Right kidney (tissue), 1 donor: ENCODE data around the gene CPT1A.
A peak's percentile ranks its signal among the peaks of the same experiment; 100 is the strongest.

Source experiments
- DNase-seq: peaks from one replicate; pipeline ENCODE4 v3.0.0-alpha.2; 2016

CPT1A gene

DNA sequence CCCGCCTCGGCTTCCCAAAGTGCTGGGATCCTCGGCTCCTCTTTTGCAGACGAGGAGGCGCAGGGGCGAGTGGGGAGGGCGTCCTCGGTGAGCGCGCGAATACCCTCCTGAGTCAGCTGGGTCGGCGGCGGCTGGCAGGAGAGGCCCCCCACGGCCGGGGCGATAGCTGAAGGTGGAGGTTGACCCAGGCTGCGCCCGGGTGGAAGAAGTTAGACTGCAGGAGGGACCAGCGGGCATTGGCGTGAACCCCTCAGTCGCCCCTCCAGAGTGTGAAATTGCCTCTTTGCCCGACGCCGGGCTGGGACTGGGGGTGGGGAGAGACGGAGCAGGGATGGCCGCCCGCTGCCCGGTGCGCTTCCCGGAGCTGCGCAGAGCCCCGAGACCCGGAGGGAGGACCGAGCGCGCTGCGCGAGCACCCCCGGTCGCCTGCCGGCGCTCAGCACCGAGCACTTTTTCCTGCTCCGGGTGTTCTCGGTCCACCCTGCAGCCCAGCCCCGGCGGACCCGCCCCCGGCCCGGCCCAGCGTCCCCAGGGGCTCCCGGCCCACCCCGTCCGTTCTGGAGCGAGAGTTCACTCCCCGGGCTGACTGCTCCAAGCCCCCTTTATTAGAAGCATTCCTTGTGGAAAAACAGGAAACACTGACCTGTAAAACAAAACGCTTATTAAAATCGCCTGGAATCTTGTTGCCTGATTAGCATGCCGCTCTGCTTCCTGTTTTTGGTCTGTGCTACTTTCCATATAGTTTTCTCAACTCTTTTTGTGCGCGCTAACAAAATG lies 13.7 kb upstream of the CPT1A start:
- DNase-seq: peak; percentile 77

DNA sequence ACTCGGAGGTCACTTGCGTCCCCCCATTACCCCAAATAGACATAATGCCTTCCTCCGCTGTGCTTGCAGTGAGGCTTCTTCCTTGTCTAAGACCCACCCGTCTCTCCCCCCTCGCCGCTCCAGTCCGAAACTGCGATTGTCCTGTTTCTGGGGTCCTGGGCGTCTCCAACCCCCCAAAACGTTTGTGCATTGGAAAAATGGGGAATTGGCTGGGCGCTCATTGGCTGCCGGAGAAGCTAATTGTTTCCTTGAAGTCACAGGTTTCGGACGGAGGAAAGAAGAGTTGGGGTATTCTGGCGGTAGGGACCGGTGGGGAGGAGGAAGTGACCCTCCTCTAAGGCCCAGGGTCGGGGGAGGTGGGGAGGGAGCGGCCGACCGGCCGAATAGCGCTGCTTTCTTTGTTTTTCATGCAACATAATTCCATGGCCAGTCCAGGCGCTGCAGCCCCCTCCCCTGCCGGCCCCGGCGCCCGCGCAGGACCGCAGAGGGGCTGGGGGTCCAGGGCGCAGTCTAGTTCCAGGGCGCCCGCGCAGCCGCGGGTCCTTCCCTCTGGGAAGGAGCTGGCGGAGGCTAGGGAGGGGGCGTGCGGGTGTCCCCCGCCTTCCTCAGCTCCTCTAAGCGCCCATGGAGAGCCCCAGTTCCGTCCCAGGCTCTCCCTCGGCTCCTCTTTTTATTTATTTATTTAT lies 12.7 kb upstream of the CPT1A start:
- DNase-seq: peak; percentile 57

DNA sequence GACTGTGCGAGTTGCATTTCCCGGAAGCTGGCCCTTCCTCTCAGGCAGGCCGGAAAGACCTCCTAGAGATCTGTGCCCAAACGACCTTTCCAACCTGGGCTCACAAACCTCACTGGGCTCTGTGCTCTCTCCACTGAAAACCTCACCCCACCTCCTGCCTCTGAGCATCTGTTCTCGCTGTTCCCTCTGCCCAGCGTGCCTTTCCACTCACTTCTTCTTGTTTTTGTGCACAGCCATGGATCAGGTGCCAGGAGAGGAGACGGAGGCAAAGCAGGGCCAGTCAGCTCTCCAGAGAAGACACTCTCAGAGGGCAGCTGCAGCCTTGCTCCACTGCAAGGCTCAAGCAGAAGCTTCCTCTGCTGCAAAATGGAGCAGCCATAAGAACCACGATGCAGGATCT lies 10.9 kb upstream of the CPT1A start:
- DNase-seq: no peak

DNA sequence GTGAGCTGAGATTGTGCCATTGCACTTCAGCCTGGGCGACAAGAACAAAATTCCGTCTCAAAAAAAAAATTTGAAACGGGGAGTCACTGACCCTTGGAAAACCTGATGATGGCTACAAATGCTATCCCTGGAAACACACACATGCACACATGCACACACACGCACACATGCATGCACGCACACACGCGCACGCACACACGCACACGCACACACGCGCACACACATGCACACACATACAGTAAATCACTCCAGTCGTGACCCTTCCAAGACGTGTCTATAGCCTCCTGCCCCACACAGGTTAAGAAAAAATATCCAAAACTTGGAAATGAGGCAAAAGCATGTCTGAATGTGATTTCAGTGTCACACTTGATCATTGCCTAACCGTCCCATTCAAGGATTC lies 6.7 kb upstream of the CPT1A start:
- no peak for DNase-seq

DNA sequence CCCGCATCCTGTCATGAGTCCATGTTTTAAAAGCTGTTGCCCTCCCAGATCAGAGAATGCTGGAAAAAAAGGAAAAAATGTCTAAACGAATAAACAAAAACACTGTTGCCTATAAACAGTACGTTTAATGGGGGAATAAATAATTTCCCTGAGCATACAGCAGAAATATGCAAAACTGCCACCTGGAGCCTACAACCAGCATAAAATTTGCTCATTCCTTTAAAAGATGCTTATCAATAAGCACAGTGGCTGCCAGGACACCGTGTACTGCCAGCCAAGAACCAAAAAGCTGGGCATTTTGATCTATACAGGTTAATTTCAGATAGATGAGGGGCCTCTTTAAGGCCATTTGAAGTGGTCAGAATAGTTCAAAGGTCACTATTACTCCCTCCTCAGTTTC lies 5.7 kb upstream of the CPT1A start:
- DNase-seq: no peak

DNA sequence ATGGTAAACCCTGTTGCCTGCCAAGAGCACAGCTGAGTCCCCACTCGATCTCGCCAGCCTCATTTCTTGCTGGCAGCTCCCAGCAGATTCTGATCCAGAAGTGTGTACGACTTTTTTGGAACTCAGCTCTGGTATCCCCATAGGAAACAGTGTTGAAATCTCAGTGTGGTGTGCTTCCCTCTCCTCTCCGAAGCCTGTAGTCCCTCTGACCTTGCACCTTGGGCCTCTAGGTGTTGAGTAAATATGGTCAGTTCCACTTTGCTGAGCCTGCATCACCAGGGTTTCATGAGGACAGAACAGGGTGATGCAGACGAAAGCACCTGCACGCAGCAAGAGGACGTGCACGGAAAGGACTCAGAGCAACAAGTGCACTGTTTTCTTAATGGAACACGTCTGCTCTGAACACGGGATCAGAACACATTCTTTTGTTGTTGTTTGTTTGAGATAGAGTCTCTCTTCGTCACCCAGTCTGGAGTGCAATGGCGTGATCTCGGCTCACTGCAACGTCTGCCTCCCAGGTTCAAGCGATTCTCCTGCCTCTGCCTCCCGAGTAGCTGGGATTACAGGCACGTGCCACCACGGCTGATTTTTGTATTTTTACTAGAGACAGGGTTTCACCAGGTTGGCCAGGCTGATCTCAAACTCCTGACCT lies 3.8 kb upstream of the CPT1A start:
- no peak for DNase-seq

DNA sequence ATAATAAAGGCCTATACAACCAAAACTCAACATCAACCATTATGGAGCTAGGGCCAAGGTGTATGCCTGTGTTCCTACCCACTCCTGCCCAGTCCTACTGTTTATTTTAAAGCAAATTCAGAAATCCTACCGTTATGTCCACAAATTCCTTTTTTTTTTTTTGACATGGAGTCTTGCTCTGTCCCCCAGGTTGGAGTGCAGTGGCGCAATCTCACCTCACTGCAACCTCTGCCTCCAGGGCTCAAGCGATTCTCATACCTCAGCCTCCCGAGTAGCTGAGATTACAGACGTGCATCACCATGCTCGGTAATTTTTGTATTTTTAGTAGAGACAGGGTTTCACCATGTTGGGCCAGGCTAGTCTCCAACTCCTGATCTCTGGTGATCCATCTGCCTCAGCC lies 3.1 kb upstream of the CPT1A start:
- no peak for DNase-seq

DNA sequence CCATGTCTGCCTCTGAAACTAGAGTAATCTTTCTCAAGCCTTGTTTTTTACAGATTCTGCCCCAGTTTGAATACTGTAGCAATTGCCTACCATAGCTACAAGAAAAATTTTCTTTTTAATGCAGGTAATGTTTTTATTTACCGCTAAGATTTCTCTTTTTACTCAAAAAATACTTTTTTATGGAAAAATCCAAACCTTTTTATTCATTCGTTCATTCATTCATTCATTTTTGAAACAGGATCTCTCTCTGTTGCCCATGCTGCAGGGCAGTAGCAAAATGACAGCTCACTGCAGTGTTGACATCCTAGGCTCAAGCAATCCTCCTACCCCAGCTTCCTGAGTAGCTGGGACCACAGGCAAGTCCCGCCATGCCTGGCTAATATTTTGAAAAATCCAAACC lies 2.7 kb upstream of the CPT1A start:
- DNase-seq: no peak

DNA sequence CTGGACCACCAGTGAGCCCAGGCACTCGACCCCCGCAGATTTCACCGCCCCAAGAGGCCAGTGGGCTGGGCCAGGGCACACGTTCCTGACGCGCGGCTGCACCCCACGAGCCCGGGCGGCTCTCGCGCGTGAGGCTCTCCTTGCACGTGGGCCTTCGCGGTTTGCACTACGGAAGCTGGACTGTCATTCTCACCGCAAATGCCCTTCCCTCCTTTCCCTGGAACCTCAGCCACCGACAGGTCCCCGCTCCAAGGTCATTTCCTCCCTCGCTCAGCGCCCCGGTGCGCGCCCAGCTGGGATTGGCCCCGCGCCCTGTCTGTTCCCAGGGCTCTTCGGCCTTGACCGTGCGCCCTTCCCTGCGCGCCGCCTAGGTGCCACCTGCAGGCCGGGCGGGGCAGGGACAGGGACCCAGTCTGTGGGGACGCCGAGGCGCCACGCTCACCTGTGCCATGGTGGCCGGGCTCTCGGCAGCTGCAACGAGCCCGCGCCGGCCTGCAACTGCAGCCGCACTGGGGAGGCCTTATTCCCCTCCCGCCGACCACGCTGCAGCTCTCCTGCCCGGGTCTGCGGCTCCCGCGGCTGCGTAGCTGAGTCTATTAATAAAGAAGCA lies 2.1 kb upstream of the CPT1A start:
- peak; percentile 76 for DNase-seq

DNA sequence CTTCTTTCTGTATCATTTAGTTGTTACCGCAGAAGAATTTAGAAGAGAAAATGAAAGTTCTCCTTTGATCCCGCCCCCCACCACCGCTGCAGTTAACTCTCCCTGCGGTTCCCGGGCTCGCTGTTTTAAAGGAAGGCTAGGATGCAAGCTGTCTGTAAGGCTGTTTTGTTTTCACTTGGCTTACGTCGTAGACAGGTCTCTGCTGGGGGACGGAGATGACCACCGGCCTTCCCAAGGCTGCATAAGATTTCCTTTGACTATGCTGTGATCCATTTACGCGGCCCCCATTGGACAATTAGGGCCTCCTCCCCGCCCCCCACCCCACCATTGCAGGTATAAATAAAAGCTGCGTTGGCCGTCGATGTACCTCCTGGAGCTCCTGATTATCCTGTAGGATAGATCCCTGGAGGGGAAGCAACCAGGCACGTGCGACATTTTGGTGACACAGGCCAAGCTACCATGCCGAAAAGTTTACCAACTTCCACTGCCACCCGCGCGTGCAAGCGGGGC lies 1.4 kb upstream of the CPT1A start:
- DNase-seq: no peak

DNA sequence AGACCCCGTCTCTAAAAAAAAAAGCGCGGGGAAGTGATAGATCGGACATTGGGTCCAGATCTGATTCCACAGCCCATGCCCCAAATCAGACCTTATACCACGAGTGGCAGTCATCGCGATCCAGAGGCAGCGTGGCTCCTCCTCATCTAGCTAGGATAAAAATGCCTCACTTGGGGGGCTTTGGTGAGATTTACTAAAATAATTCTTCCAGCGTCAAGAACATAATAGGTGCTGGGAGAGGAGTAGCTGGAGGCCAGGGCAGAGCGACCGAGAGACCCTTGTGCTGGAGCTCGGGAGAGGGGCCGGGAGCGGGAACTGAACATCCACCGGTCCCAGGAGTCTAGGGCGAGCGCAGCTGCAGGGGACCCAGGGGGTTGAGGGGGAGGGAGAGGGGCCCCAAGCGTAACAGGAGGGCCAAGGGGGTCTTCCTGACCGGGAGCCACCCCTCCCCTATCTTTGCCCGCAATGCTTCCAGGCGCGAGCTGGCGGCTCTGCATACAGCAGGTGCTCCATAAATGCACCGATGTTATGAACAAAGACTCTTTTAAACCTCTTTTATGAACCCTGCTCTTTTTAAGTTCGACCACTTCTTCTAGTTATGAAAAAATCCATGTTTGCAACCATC lies 823 bp upstream of the CPT1A start:
- no peak for DNase-seq

DNA sequence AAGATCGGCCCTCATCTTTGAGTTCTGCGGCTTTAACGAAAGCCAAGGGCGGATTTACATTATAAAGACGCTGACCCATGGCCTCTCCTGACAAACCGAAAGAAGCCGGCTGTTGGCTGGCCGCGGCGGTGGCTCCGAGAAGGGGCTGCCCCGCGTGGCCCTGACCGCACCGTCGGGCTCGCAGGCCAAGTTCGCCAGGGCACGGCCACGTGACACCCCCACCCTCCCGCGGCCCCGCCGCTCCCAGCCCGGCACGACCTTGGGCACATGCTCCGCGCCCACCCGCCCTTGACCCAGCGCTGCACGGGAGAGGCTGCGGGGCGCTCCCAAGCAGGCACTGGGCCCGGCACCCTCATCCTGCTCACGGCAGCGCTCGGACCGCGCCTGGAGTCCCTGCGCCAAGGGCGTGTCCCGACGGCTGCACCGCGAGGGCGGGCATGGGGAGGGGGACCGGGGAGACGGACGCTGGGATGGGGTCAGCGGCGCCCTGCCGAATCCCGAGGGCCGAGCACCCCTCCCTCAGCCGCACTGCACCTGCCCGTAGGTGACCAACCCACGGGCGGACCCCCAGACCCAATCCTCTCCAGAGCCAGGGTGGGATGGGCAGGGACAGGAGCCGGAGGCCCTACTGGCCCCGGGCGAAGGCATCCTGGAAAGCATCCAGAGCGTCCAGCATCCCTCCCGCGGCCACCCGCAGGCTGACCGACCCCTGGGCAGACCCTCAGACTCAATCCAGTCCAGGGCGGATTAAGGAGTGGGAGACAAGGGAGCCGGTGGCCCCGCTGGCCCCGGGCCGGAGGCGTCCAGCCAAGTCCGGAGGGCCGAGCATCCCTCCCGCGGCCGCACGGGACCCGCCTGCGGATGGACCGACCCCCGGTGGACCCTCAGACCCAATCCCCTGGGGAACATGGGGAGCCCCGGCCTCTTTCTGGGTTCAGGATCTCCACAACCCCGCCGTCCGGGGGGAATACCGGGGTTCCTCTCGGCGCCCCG lies 759 bp downstream of the CPT1A start:
- peak; percentile 76 for DNase-seq

DNA sequence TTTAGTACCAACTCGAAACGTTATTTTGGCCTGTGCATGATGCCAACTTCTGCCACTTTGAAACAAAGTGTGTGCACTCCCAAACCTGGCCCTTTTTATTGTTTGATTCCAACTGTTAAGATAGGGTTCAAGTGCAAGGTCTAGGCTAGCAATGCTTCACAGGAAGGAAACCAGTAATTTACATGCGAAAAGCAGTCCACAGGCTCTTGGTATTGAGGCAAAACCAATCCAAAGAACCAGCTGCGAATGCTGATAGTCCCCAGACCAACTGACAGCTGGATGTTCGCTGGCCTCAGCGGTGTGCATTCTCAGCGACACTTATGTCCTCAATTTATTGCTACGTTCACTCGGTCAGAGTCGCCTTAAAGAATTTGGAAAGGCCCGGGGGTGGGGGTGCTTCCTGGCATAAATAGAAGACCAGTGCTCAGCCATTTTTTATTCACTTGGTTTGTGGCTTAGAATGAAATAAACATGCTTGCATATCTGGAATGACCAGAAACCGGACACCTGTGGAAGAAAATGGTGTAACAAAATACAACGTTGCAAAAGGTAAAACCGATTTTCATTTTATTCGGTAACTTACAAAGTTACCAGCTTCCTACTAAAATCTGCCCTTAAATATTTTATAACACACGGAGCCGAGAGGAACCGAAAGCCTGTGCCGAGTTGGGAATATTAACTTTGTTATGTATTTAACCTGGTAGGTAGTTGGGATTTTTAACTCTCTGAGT lies 1.6 kb downstream of the CPT1A start:
- DNase-seq: peak; percentile 49

DNA sequence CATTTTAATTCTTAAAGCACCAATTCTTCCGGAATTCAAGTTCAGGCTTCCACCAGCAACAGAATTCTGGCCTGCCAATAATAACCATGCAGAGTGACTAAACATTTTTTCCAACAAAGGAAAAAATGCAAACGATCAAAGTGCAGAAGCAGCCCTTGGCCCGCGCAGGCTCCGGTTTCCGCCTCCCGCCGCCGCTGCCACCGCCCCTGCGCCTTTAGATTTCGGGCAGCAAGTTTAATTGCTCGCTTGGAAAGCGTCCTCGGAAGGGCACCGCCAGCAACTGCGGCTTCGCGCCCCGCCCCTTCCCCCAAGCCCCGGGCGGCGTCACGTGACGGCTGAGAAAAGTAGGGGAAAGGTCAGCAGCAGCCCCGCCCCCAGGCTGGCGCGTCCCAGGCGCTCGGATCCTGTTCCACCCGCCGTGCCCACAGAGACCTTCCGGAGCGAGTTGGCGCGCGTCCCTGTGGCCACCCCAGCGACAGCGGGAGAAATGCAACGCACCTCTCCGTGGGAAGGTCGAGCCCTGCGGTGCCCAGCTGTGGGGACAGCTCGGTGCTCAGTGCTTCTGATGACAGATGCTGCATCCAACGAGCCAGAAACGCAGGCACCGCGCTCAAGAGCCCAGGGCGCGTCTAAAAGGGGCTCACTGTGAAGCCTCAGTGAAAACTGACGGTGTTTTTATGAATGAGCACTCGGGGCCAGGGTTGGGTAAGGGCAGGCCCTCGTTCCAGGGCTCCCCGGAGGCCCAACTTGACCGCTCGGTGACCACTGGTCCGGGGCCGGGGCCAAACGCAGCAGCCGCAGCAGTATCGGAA lies 2.5 kb downstream of the CPT1A start:
- peak; percentile 92 for DNase-seq

DNA sequence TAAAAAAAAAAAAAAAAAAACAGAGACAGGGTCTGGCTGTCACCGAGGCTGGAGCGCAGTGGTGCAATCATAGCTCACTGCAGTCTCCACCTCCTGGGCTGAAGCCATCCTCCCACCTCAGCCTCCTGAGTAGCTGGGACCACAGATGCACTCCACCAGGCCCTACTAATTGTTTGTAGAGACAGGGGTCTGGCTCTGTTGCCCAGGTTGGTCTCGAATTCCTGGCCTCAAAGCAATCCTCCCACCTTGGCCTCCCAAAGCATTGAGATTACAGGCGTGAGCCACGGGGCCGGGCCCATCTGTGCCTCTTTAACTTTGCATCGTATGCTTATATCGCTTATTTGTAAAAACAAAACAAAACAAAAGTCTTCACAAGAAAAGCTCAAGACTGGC lies 3.1 kb downstream of the CPT1A start:
- peak; percentile 43 for DNase-seq

DNA sequence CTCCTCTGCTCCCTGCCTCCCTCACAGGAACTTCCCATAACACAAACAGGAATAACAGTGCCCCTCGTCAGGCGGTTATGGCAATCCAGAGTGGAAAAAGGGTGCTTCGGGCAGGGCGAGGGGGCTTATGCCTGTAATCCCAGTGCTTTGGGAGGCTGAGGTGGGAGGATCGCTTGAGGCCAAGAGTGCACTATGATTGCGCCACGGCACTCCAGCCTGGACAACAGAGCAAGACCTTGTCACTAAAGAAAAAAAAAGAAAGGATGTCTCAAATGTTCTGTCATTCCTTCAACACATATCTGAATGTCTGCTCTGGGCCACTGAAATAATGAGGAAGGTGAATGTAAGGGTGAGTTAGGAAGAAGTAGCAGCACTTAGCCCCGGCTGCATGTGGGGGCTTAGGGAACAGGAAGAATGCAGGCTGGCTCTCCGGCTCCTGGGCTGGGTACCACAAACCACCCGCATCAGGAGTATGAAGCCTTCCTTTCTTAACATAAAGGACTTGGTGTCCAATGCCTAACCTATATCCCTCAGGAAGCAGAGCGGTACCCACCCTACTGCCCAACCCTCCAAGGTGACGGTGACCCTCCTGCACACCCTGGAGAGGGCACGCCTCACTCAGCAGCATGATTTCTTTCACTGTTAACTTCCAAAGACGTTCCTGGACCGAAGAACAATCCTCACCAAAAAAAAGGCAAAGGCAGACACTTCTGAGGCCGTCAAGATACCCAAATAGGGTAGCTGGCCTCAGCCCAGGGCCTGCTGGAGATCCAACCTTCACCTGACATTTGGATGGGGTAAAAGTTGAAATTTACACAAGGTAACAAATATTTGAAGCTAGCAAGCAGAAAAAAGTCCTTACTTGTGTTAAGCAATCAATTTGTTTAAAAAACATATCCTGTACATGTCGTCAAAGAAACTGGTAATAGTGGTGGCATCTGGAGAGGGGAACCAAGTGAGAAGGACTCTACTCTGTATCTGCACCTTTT lies 3.8 kb downstream of the CPT1A start:
- no peak for DNase-seq

DNA sequence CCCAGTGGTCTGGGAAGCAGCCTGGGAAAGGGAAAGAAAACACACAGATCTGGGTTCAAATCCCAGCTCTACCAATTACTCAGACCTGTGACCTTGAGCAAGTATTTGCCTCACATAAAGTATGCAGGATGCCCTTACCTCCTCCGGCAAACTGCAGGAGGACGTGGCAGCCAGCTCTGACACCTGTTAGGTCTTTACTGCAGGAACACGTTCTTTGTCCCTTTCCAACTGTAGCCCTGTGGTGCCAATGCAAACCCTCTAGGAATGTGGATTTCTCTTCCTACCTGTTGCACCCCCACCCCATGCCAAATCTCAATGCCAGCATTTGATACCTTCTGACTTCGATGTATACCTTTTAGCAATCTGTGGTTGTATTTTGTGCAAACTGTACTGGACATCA lies 6.0 kb downstream of the CPT1A start:
- no peak for DNase-seq

DNA sequence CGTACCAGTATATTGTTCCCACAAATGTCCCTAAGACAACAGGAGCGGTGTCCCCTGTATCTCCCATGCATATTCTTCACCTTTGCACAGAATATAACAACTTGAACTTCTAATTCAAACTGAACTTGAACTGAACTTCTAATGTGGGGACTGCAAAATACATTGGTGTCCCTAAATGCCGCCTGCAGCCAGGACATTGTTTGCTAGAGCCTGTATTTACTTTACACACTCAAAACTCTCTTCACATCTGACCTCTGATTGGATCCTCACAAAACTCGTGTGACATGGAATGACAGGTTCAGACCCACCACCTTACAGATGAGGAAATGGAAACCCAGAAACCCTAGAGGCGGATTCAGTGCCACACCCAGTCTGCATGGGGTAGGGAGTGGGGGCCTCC lies 6.4 kb downstream of the CPT1A start:
- no peak for DNase-seq
